ENCODE measurements around the gene MUC5AC.
"Not testable (repeated sequence)": the region's sequence is repeated elsewhere in the genome, so short reads cannot be mapped to it uniquely, and the experiment has no call there.

MUC5AC gene

GRCh38 chr11:1235306-1235900, 77.7 kb downstream of the MUC5AC start:
- H3K9ac ChIP-seq (ENCODE audit: low read depth, low read length) = no peak overlapping the region
- H3K4me1 ChIP-seq (ENCODE audit: insufficient read depth, low read length) = no peaks in the 10 kb centered on the region
- H3K36me3 ChIP-seq (ENCODE audit: insufficient read depth, low read length) = no peaks in the 10 kb centered on the region
- no peaks in the 10 kb centered on the region for H3K9me3 ChIP-seq (ENCODE audit: control insufficient read depth, insufficient read depth, low read length)

- H3K9ac ChIP-seq (ENCODE audit: low read depth, low read length) = no peak overlapping the region
- no peaks in the 10 kb centered on the region for H3K36me3 ChIP-seq (ENCODE audit: insufficient read depth, low read length)
- H3K4me1 ChIP-seq (ENCODE audit: insufficient read depth, low read length) = no peaks in the 10 kb centered on the region
- no peaks in the 10 kb centered on the region for H3K9me3 ChIP-seq (ENCODE audit: control insufficient read depth, insufficient read depth, low read length)
These were observed 78.2 kb downstream of the MUC5AC start for GRCh38 chr11:1235901-1236315.

GRCh38 chr11:1236316-1237127, 78.8 kb downstream of the MUC5AC start:
- no peaks in the 10 kb centered on the region for H3K4me1 ChIP-seq (ENCODE audit: insufficient read depth, low read length)
- no peaks in the 10 kb centered on the region for H3K36me3 ChIP-seq (ENCODE audit: insufficient read depth, low read length)
- no peaks in the 10 kb centered on the region for H3K9me3 ChIP-seq (ENCODE audit: control insufficient read depth, insufficient read depth, low read length)
- no peak overlapping the region for H3K9ac ChIP-seq (ENCODE audit: low read depth, low read length)

- H3K9me3 ChIP-seq (ENCODE audit: control insufficient read depth, insufficient read depth, low read length) = no peaks in the 10 kb centered on the region
- no peaks in the 10 kb centered on the region for H3K36me3 ChIP-seq (ENCODE audit: insufficient read depth, low read length)
- no peaks in the 10 kb centered on the region for H3K4me1 ChIP-seq (ENCODE audit: insufficient read depth, low read length)
- H3K9ac ChIP-seq (ENCODE audit: low read depth, low read length) = no peak overlapping the region
These were observed 79.4 kb downstream of the MUC5AC start for GRCh38 chr11:1237128-1237580.

- H3K9ac ChIP-seq (ENCODE audit: low read depth, low read length) = no peak overlapping the region
- H3K4me1 ChIP-seq (ENCODE audit: insufficient read depth, low read length) = no peaks in the 10 kb centered on the region
- no peaks in the 10 kb centered on the region for H3K36me3 ChIP-seq (ENCODE audit: insufficient read depth, low read length)
- H3K9me3 ChIP-seq (ENCODE audit: control insufficient read depth, insufficient read depth, low read length) = no peaks in the 10 kb centered on the region
These were observed 80.1 kb downstream of the MUC5AC start for GRCh38 chr11:1237851-1238250.

GRCh38 chr11:1238767-1239595, 81.2 kb downstream of the MUC5AC start:
- H3K9ac ChIP-seq (ENCODE audit: low read depth, low read length) = no peak overlapping the region
- no peaks in the 10 kb centered on the region for H3K36me3 ChIP-seq (ENCODE audit: insufficient read depth, low read length)
- H3K4me1 ChIP-seq (ENCODE audit: insufficient read depth, low read length) = no peaks in the 10 kb centered on the region
- no peaks in the 10 kb centered on the region for H3K9me3 ChIP-seq (ENCODE audit: control insufficient read depth, insufficient read depth, low read length)

- Histone ChIP-seq H3K36me3 (ENCODE audit: insufficient read depth, low read length) (no peaks in the 10 kb centered on the region), H3K9ac (ENCODE audit: low read depth, low read length) (no peak overlapping the region), H3K4me1 (ENCODE audit: insufficient read depth, low read length) (no peaks in the 10 kb centered on the region), H3K9me3 (ENCODE audit: control insufficient read depth, insufficient read depth, low read length) (no peaks in the 10 kb centered on the region)
These were observed 81.9 kb downstream of the MUC5AC start for GRCh38 chr11:1239596-1240205.

GRCh38 chr11:1240771-1241170, 83.0 kb downstream of the MUC5AC start:
- H3K4me1 ChIP-seq (ENCODE audit: insufficient read depth, low read length) = no peaks in the 10 kb centered on the region
- no peaks in the 10 kb centered on the region for H3K9me3 ChIP-seq (ENCODE audit: control insufficient read depth, insufficient read depth, low read length)
- H3K36me3 ChIP-seq (ENCODE audit: insufficient read depth, low read length) = no peaks in the 10 kb centered on the region
- H3K9ac ChIP-seq (ENCODE audit: low read depth, low read length) = no peak overlapping the region

- Histone ChIP-seq H3K36me3 (ENCODE audit: insufficient read depth, low read length) (no peaks in the 10 kb centered on the region), H3K9ac (ENCODE audit: low read depth, low read length) (no peak overlapping the region), H3K9me3 (ENCODE audit: control insufficient read depth, insufficient read depth, low read length) (no peaks in the 10 kb centered on the region), H3K4me1 (ENCODE audit: insufficient read depth, low read length) (no peaks in the 10 kb centered on the region)
These were observed 84.0 kb downstream of the MUC5AC start for GRCh38 chr11:1241706-1242105.

GRCh38 chr11:1242289-1242688, 84.5 kb downstream of the MUC5AC start:
- Histone ChIP-seq H3K4me1 (ENCODE audit: insufficient read depth, low read length) (no peaks in the 10 kb centered on the region), H3K9me3 (ENCODE audit: control insufficient read depth, insufficient read depth, low read length) (no peaks in the 10 kb centered on the region), H3K9ac (ENCODE audit: low read depth, low read length) (no peak overlapping the region), H3K36me3 (ENCODE audit: insufficient read depth, low read length) (no peaks in the 10 kb centered on the region)

GRCh38 chr11:1242751-1243150, 85.0 kb downstream of the MUC5AC start:
- not testable (repeated sequence) for H3K4me1 ChIP-seq (ENCODE audit: insufficient read depth, low read length); H3K36me3 ChIP-seq (ENCODE audit: insufficient read depth, low read length); H3K9ac ChIP-seq (ENCODE audit: low read depth, low read length); H3K9me3 ChIP-seq (ENCODE audit: control insufficient read depth, insufficient read depth, low read length)

- H3K9ac ChIP-seq (ENCODE audit: low read depth, low read length); H3K36me3 ChIP-seq (ENCODE audit: insufficient read depth, low read length); H3K4me1 ChIP-seq (ENCODE audit: insufficient read depth, low read length); H3K9me3 ChIP-seq (ENCODE audit: control insufficient read depth, insufficient read depth, low read length): not testable (repeated sequence)
These were observed 85.8 kb downstream of the MUC5AC start for GRCh38 chr11:1243521-1243920.

- not testable (repeated sequence) for H3K9me3 ChIP-seq (ENCODE audit: control insufficient read depth, insufficient read depth, low read length); H3K9ac ChIP-seq (ENCODE audit: low read depth, low read length); H3K36me3 ChIP-seq (ENCODE audit: insufficient read depth, low read length); H3K4me1 ChIP-seq (ENCODE audit: insufficient read depth, low read length)
These were observed 86.8 kb downstream of the MUC5AC start for GRCh38 chr11:1244557-1244956.

- not testable (repeated sequence) for H3K9me3 ChIP-seq (ENCODE audit: control insufficient read depth, insufficient read depth, low read length); H3K9ac ChIP-seq (ENCODE audit: low read depth, low read length); H3K4me1 ChIP-seq (ENCODE audit: insufficient read depth, low read length); H3K36me3 ChIP-seq (ENCODE audit: insufficient read depth, low read length)
These were observed 88.0 kb downstream of the MUC5AC start for GRCh38 chr11:1245717-1246116.
